ENCODE results near the gene RSPRY1.

The RSPRY1 gene

DNA sequence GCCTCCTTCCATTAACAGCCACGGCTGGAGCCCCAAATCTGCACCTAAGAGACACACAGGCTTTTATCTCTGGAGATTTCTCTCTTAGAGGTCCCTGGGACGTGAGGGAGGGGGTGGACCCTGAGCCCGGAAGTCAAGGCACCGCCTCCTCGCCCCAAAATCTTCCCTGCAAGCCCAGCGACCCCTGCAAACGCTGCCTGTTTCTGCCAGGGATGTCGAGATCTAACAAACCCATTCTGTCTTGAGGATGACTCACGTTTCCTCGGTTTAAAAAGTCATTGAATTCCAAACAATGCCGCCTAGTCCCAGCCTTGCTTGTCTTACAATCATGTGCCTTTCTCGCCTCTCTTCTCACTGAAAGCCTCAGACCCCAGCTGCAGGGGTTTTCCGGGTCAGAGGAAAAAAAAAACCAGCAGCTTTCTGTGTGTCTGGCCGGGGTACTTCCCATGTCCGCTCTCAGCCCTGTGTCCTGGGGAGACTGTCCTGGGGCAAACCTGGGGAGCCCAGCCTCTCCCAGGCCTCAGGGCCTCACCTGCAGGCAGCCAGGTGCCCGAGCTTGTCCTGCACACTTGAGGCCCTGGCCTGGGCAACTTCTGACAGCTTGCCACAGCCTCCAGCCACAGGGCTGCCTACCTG is 74.3 kb downstream of the RSPRY1 start:
- Mint-ChIP-seq H3K4me1 (peaks cover 5% of the 10 kb centered on the region), H3K9me3 (no peaks in the 10 kb centered on the region), H3K27me3 (ENCODE audit: low read depth) (peaks cover 3% of the 10 kb centered on the region), H3K27ac (peak overlapping the region; percentile 47 to 85 (median 66)), H3K4me3 (peak overlapping the region in 1 of 3 experiments; percentile 20), H3K36me3 (ENCODE audit: low read depth) (no peaks in the 10 kb centered on the region)
- no peak for TF ChIP-seq CTCF (IDR thresholded peaks at IDR 0.05; ENCODE audit: unreplicated experiment in 3 of 3)

DNA sequence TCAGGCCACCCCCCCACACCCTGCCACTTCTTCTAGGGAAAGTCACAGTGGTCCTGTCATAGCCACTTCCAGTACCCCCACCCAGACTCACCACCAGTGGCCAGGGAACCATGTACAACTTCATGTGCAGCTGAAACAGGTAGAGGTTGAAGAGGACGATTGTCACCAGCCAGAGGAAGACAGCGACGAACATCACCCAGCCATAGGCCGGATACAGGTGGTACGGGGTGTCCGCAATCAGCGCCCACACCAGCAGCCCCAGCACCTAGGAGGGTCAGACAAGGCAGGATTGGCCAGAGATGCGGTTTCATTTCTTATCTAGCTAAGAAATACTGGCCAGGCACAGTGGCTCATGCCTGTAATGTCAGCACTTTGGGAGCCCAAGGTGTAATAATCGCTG is 75.7 kb downstream of the RSPRY1 start:
- Mint-ChIP-seq H3K27ac (no peak overlapping the region), H3K9me3 (no peaks in the 10 kb centered on the region), H3K4me1 (peaks cover 5% of the 10 kb centered on the region), H3K27me3 (ENCODE audit: low read depth) (peaks cover 8% of the 10 kb centered on the region), H3K36me3 (ENCODE audit: low read depth) (no peaks in the 10 kb centered on the region), H3K4me3 (no peak overlapping the region)
- TF ChIP-seq CTCF (IDR thresholded peaks at IDR 0.05; ENCODE audit: unreplicated experiment in 3 of 3), result no peak

GRCh38 chr16:57262841-57263540 is 76.9 kb downstream of the RSPRY1 start:
- Mint-ChIP-seq H3K4me1 (peaks cover 5% of the 10 kb centered on the region), H3K27ac (no peak overlapping the region), H3K27me3 (ENCODE audit: low read depth) (peaks cover 10% of the 10 kb centered on the region), H3K9me3 (no peaks in the 10 kb centered on the region), H3K4me3 (no peak overlapping the region), H3K36me3 (ENCODE audit: low read depth) (no peaks in the 10 kb centered on the region)
- no peak for TF ChIP-seq CTCF (IDR thresholded peaks at IDR 0.05; ENCODE audit: unreplicated experiment in 3 of 3)

GRCh38 chr16:57263541-57264351 is 77.6 kb downstream of the RSPRY1 start:
- H3K4me1 Mint-ChIP-seq, result peaks cover 5% of the 10 kb centered on the region
- no peak overlapping the region for H3K4me3 Mint-ChIP-seq
- no peaks in the 10 kb centered on the region for H3K9me3 Mint-ChIP-seq
- no peaks in the 10 kb centered on the region for H3K36me3 Mint-ChIP-seq (ENCODE audit: low read depth)
- no peak for TF ChIP-seq CTCF (IDR thresholded peaks at IDR 0.05; ENCODE audit: unreplicated experiment in 3 of 3)
- peaks cover 11% of the 10 kb centered on the region for H3K27me3 Mint-ChIP-seq (ENCODE audit: low read depth)
- no peak overlapping the region for H3K27ac Mint-ChIP-seq

- no peak for TF ChIP-seq CTCF (IDR thresholded peaks at IDR 0.05; ENCODE audit: unreplicated experiment in 3 of 3)
- H3K4me3 Mint-ChIP-seq, result no peak overlapping the region
- peaks cover 11% of the 10 kb centered on the region for H3K27me3 Mint-ChIP-seq (ENCODE audit: low read depth)
- H3K36me3 Mint-ChIP-seq (ENCODE audit: low read depth), result no peaks in the 10 kb centered on the region
- H3K9me3 Mint-ChIP-seq, result no peaks in the 10 kb centered on the region
- no peak overlapping the region for H3K27ac Mint-ChIP-seq
- peaks cover 5% of the 10 kb centered on the region for H3K4me1 Mint-ChIP-seq
These were observed 78.3 kb downstream of the RSPRY1 start for GRCh38 chr16:57264381-57264780.
